K562 (cell line): Measurements from ENCODE around the gene CELA3A. TPM values are rescaled to one million over a fixed set of nuclear protein-coding genes. Genes with fewer than 3 reads are reported as not detected.
A peak's percentile ranks its signal among the peaks of the same experiment; 100 is the strongest.

Source experiments
- CBX8 ChIP-seq: fragments of 200-600 bp; sonication (generic); IDR thresholded peaks from 2 replicates; pipeline ENCODE4 v1.6.1; 2012; ENCODE audit warnings: borderline replicate concordance, mixed run types, low read depth, mild to moderate bottlenecking, moderate library complexity, mixed read lengths, low read length, control low read depth, inconsistent platforms; ENCODE audit not compliant: poor library complexity, severe bottlenecking; ENCODE audit errors: extremely low read depth
- CHD1 ChIP-seq: fragments of 200-600 bp; sonication (generic); IDR thresholded peaks from one replicate; pipeline ENCODE4 v1.6.1; 2012; ENCODE audit warnings: mild to moderate bottlenecking, moderate library complexity, low read length, inconsistent platforms
- EP400 ChIP-seq: fragments of 450-650 bp; IDR thresholded peaks from 2 replicates; pipeline ENCODE4 v1.6.1; 2017; ENCODE audit warnings: antibody characterized with exemption, mild to moderate bottlenecking, moderate library complexity
- HDGF ChIP-seq: fragments of 450-650 bp; IDR thresholded peaks from 2 replicates; pipeline ENCODE4 v1.6.1; 2016
- HINFP ChIP-seq: fragments of 450-650 bp; conservative IDR thresholded peaks from 2 replicates; pipeline ENCODE4 v1.6.1; 2016; ENCODE audit warnings: missing genetic modification characterization, low read depth, mild to moderate bottlenecking, control low read depth, missing compliant biosample characterization
- KAT7 ChIP-seq: sonication (generic); formaldehyde crosslinking; IDR thresholded peaks from 2 replicates; pipeline ENCODE4 v1.8.0; 2022; ENCODE audit warnings: missing genetic modification reagents, mild to moderate bottlenecking, borderline replicate concordance
- MAX ChIP-seq: sonication (generic); formaldehyde crosslinking; IDR thresholded peaks from 2 replicates; pipeline ENCODE4 v1.9.0; 2022; ENCODE audit warnings: mild to moderate bottlenecking, missing genetic modification reagents
- MEF2A ChIP-seq: IDR thresholded peaks from 2 replicates; pipeline ENCODE4 v1.6.1; 2011; ENCODE audit warnings: low read depth, mild to moderate bottlenecking, low read length, moderate library complexity; ENCODE audit not compliant: control insufficient read depth
- MTA2 ChIP-seq: fragments of 450-650 bp; IDR thresholded peaks from 2 replicates; pipeline ENCODE4 v1.6.1; 2016; ENCODE audit warnings: low read depth
- MXD1 ChIP-seq: fragments of 250-450 bp; sonication (Bioruptor Pico); IDR thresholded peaks from 2 replicates; pipeline ENCODE4 v1.8.0; 2021; ENCODE audit warnings: borderline replicate concordance, mild to moderate bottlenecking, moderate library complexity; ENCODE audit not compliant: poor library complexity, severe bottlenecking
- MXI1 ChIP-seq: IDR thresholded peaks from 2 replicates; pipeline ENCODE4 v1.6.1; 2011; ENCODE audit warnings: low read depth, mild to moderate bottlenecking, improper control_type of control experiment, low read length
- MYNN ChIP-seq, 2 experiments: sonication (generic); formaldehyde crosslinking in 1 of 2; IDR thresholded peaks; 2 replicates each; pipeline versions ENCODE4 v1.5.0 to v1.6.1; 2016 to 2020; ENCODE audit warnings: antibody characterized with exemption in 1 of 2, missing genetic modification reagents in 1 of 2
- NFE2 ChIP-seq: IDR thresholded peaks from 2 replicates; pipeline ENCODE4 v1.6.1; 2014; ENCODE audit warnings: antibody characterized with exemption, low read depth
- PHF8 ChIP-seq: fragments of 200-600 bp; sonication (generic); IDR thresholded peaks from 2 replicates; pipeline ENCODE4 v1.6.1; 2012; ENCODE audit warnings: mixed run types, mild to moderate bottlenecking, inconsistent platforms, low read length, moderate library complexity, borderline replicate concordance
- PPARD ChIP-seq: fragments of 250-450 bp; sonication (Bioruptor Pico); IDR thresholded peaks from 2 replicates; pipeline ENCODE4 v1.8.0; 2022; ENCODE audit warnings: inconsistent platforms, mild to moderate bottlenecking, moderate library complexity
- RHOXF2B ChIP-seq: fragments of 250-450 bp; sonication (Bioruptor Pico); conservative IDR thresholded peaks from 2 replicates; pipeline ENCODE4 v1.5.1; 2021
- SMAD2 ChIP-seq: fragments of 150-350 bp; IDR thresholded peaks from 2 replicates; pipeline ENCODE4 v1.6.1; 2014; ENCODE audit warnings: low read depth, mild to moderate bottlenecking, low read length
- SMAD4 ChIP-seq: fragments of 250-450 bp; sonication (Bioruptor Pico); conservative IDR thresholded peaks from 2 replicates; pipeline ENCODE4 v1.8.0; 2021; ENCODE audit warnings: inconsistent platforms, mild to moderate bottlenecking, moderate library complexity
- SMARCC2 ChIP-seq: fragments of 450-650 bp; IDR thresholded peaks from 2 replicates; pipeline ENCODE4 v1.6.1; 2017; ENCODE audit warnings: antibody characterized with exemption, moderate library complexity, mild to moderate bottlenecking, low read depth
- SRF ChIP-seq, 2 experiments: fragments of 250-450, 450-650 bp in 1 of 2; sonication (Bioruptor Pico) in 1 of 2; sonication (generic) in 1 of 2; formaldehyde crosslinking; IDR thresholded peaks; 2 replicates each; pipeline versions ENCODE4 v1.5.0 to v1.5.1; 2020 to 2022; ENCODE audit warnings: mild to moderate bottlenecking in 1 of 2, missing genetic modification reagents in 1 of 2
- TCF15 ChIP-seq: fragments of 250-450 bp; sonication (Bioruptor Pico); IDR thresholded peaks from 2 replicates; pipeline ENCODE4 v1.8.0; 2022; ENCODE audit warnings: moderate library complexity, mild to moderate bottlenecking, inconsistent platforms
- TEAD4 ChIP-seq, 2 experiments: sonication (generic) in 1 of 2; formaldehyde crosslinking in 1 of 2; IDR thresholded peaks; 2 replicates each; pipeline versions ENCODE4 v1.6.1 to v1.8.0; 2012 to 2022; ENCODE audit warnings: borderline replicate concordance in 1 of 2, inconsistent platforms in 1 of 2, low read length in 1 of 2, mild to moderate bottlenecking in 1 of 2, missing genetic modification reagents in 1 of 2
- WHSC1 ChIP-seq: IDR thresholded peaks from one replicate; pipeline ENCODE4 v1.6.1; 2012; ENCODE audit warnings: low read length, control low read depth, inconsistent platforms
- ZFP91 ChIP-seq: sonication (generic); formaldehyde crosslinking; IDR thresholded peaks from 2 replicates; pipeline ENCODE4 v1.8.0; 2022; ENCODE audit warnings: mild to moderate bottlenecking, missing genetic modification reagents
- ZNF133 ChIP-seq: fragments of 250-450 bp; sonication (Bioruptor Pico); IDR thresholded peaks from 2 replicates; pipeline ENCODE4 v1.4.0; 2020; ENCODE audit warnings: mild to moderate bottlenecking
- polyA plus RNA-seq, 8 experiments: library from polyadenylated mRNA; depleted of rRNA in 4 of 8; stranded (reverse) in 5 of 8; unstranded in 3 of 8; fragments of >200 nt; fragmentation: Nextera tagmentation in 2 of 8; fragmentation: Illumina TruSeq in 1 of 8; extraction: Ambion mirVana in 2 of 8; extraction: Trizol in 1 of 8; gene quantifications; 2 replicates each; pipeline versions ENCODE4 v1.2.1 to v1.2.3, GENCODE V29; 2011 to 2014; ENCODE audit warnings: inconsistent platforms in 1 of 8, missing spikeins in 1 of 8
- total RNA-seq, 7 experiments: library from RNA; depleted of rRNA in 6 of 7; stranded (reverse); fragments of >200 nt in 6 of 7; fragmentation: Illumina TruSeq in 2 of 7; extraction: Trizol in 2 of 7; gene quantifications; 2 replicates each; pipeline versions ENCODE4 v1.2.1 to v1.2.3, GENCODE V29; 2011 to 2021; ENCODE audit warnings: low replicate concordance in 1 of 7

CELA3A gene
- total and polyA plus RNA-seq, 9 of the 15 experiments (the other 6 are each of a cell fraction or from before 2014, with no cell fraction given), result 5.4 TPM; not detected in 8

- no peak for TF ChIP-seq HINFP (tag)
- no peak for TF ChIP-seq SMARCC2
- TF ChIP-seq RHOXF2B (CRISPR knock-in tag), result no peak
- TF ChIP-seq MEF2A, result no peak
- TF ChIP-seq TEAD4 (IDR thresholded peaks at IDR 0.05; ENCODE audit: low read length), result no peak
- no peak for TF ChIP-seq TEAD4 (CRISPR knock-in tag; IDR thresholded peaks at IDR 0.05; ENCODE audit: borderline replicate concordance)
- TF ChIP-seq SMAD2, result no peak
- TF ChIP-seq MAX (CRISPR knock-in tag), result 0 out of 2 replicates have a peak, but pooled peaks have one; percentile 24
- TF ChIP-seq HDGF, result no peak
- TF ChIP-seq CBX8, result no peak
- no peak for TF ChIP-seq PHF8
- TF ChIP-seq EP400, result peak; percentile 12; the same call in 1 of the 2 replicates
- no peak for TF ChIP-seq MXI1
- TF ChIP-seq SMAD4 (CRISPR knock-in tag), result no peak
- TF ChIP-seq MXD1 (CRISPR knock-in tag), result no peak
- TF ChIP-seq SRF (CRISPR knock-in tag; IDR thresholded peaks at IDR 0.05), result no peak
- peak; percentile 67; the same call in 1 of the 2 replicates for TF ChIP-seq KAT7
- TF ChIP-seq ZFP91 (CRISPR knock-in tag), result no peak
- TF ChIP-seq TCF15, result no peak
- no peak for TF ChIP-seq MTA2
- TF ChIP-seq NFE2, result no peak
- no peak for TF ChIP-seq PPARD
- TF ChIP-seq ZNF133 (CRISPR knock-in tag), result no peak
- no peak for TF ChIP-seq WHSC1
- no peak for TF ChIP-seq MYNN (IDR thresholded peaks at IDR 0.05)
- TF ChIP-seq MYNN (CRISPR knock-in tag; IDR thresholded peaks at IDR 0.05), result no peak
- TF ChIP-seq CHD1, result no peak
Observed at GRCh38 chr1:22051607-22052114, 50.2 kb downstream of the CELA3A start (continued).
